Hepatocyte (in vitro differentiated cells): ENCODE results near the gene CDC23.

Experiments used
- EZH2 ChIP-seq: fragments of 200-600 bp; sonication (generic); IDR thresholded peaks from 2 replicates; pipeline ENCODE4 v1.6.1; 2016; ENCODE audit warnings: antibody characterized with exemption, mild to moderate bottlenecking, borderline replicate concordance
- EZH2phosphoT487 ChIP-seq: fragments of 200-600 bp; sonication (generic); IDR thresholded peaks from one replicate; pipeline ENCODE4 v1.6.1; 2018; ENCODE audit warnings: antibody characterized with exemption, mild to moderate bottlenecking, low read depth, moderate library complexity; ENCODE audit not compliant: unreplicated experiment, severe bottlenecking
- TF ChIP-seq, protein P1 (sequence below): fragments of 200-600 bp; sonication (generic); IDR thresholded peaks from 2 replicates; pipeline ENCODE4 v1.5.1; 2016; ENCODE audit warnings: antibody characterized with exemption, mild to moderate bottlenecking; ENCODE audit not compliant: poor library complexity

DNA sequence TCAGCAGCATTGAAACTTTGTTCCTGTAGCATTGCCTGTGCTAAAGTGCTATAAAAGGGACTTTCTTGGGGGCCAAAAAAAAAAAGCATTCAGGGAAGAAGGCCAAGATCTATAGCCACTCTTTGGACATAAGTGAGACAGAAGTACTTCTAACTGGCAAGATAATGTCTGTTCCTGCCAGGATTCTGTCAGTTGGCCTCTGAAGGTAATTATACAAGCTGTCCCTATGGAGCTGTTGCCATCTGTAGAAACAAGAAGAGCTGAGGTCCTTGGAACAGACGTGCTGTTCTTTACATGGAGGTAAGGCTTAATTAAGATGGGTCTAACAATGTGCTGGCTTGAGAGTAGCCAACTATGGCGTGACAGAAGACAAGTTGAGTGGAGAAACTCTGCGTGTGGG is 24.5 kb downstream of the CDC23 start:
- TF ChIP-seq, protein P1, sequence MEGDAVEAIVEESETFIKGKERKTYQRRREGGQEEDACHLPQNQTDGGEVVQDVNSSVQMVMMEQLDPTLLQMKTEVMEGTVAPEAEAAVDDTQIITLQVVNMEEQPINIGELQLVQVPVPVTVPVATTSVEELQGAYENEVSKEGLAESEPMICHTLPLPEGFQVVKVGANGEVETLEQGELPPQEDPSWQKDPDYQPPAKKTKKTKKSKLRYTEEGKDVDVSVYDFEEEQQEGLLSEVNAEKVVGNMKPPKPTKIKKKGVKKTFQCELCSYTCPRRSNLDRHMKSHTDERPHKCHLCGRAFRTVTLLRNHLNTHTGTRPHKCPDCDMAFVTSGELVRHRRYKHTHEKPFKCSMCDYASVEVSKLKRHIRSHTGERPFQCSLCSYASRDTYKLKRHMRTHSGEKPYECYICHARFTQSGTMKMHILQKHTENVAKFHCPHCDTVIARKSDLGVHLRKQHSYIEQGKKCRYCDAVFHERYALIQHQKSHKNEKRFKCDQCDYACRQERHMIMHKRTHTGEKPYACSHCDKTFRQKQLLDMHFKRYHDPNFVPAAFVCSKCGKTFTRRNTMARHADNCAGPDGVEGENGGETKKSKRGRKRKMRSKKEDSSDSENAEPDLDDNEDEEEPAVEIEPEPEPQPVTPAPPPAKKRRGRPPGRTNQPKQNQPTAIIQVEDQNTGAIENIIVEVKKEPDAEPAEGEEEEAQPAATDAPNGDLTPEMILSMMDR = no peak
- TF ChIP-seq EZH2phosphoT487 (no peak), EZH2 (no peak)
